Measurements from ENCODE around the gene GATD1.

GATD1 gene

GRCh38 chr11:760236-760635 is 17.1 kb downstream of the GATD1 start:
- Histone ChIP-seq H3K27me3 (replicated peaks; ENCODE audit: control insufficient read depth, insufficient read depth, low read length) (no peaks in the 10 kb centered on the region), H3K4me3 (replicated peaks; ENCODE audit: low read depth, low read length) (no peak overlapping the region), H3K36me3 (ENCODE audit: control insufficient read depth, insufficient read depth, low read length) (peaks cover 39% of the 10 kb centered on the region)
- no peak for TF ChIP-seq CTCF (IDR thresholded peaks at IDR 0.05; ENCODE audit: insufficient read depth, low read length, poor library complexity, severe bottlenecking)
- DNase-seq (ENCODE audit: extremely low read depth, insufficient read length): no peak

GRCh38 chr11:749731-750130 is 27.6 kb downstream of the GATD1 start:
- H3K36me3 ChIP-seq (ENCODE audit: control insufficient read depth, insufficient read depth, low read length): no peaks in the 10 kb centered on the region; the same call in none of the 2 replicates
- DNase-seq (ENCODE audit: extremely low read depth, insufficient read length): no peak
- H3K4me3 ChIP-seq (replicated peaks; ENCODE audit: low read depth, low read length): no peak overlapping the region
- TF ChIP-seq CTCF (IDR thresholded peaks at IDR 0.05; ENCODE audit: insufficient read depth, low read length, poor library complexity, severe bottlenecking): no peak
- H3K27me3 ChIP-seq (replicated peaks; ENCODE audit: control insufficient read depth, insufficient read depth, low read length): no peaks in the 10 kb centered on the region

- H3K36me3 ChIP-seq (ENCODE audit: control insufficient read depth, insufficient read depth, low read length): no peaks in the 10 kb centered on the region; the same call in none of the 2 replicates
- peak overlapping the region; percentile 73 for H3K4me3 ChIP-seq (replicated peaks; ENCODE audit: low read depth, low read length)
- H3K27me3 ChIP-seq (replicated peaks; ENCODE audit: control insufficient read depth, insufficient read depth, low read length): no peaks in the 10 kb centered on the region
- TF ChIP-seq CTCF (IDR thresholded peaks at IDR 0.05; ENCODE audit: insufficient read depth, low read length, poor library complexity, severe bottlenecking): no peak
- DNase-seq (ENCODE audit: extremely low read depth, insufficient read length): no peak
These were observed 29.3 kb downstream of the GATD1 start for GRCh38 chr11:748007-748359.

- Histone ChIP-seq H3K36me3 (ENCODE audit: control insufficient read depth, insufficient read depth, low read length) (no peaks in the 10 kb centered on the region; the same call in 1 of the 2 replicates), H3K4me3 (replicated peaks; ENCODE audit: low read depth, low read length) (peak within 1 kb of the TSS; percentile 73), H3K27me3 (replicated peaks; ENCODE audit: control insufficient read depth, insufficient read depth, low read length) (no peaks in the 10 kb centered on the region)
- TF ChIP-seq CTCF (IDR thresholded peaks at IDR 0.05; ENCODE audit: insufficient read depth, low read length, poor library complexity, severe bottlenecking): peak; percentile 18
- DNase-seq (ENCODE audit: extremely low read depth, insufficient read length): peak; percentile 94
These were observed 29.9 kb downstream of the GATD1 start, which contains the start of gene TALDO1 for GRCh38 chr11:747158-748006. TSS of gene TALDO1 (plus strand) at chr11:747464. CDS start at chr11:747482, 18 bp downstream.

GRCh38 chr11:746289-747157 is 30.8 kb downstream of the GATD1 start:
- no peak for DNase-seq (ENCODE audit: extremely low read depth, insufficient read length)
- H3K27me3 ChIP-seq (replicated peaks; ENCODE audit: control insufficient read depth, insufficient read depth, low read length): no peaks in the 10 kb centered on the region
- no peak for TF ChIP-seq CTCF (IDR thresholded peaks at IDR 0.05; ENCODE audit: insufficient read depth, low read length, poor library complexity, severe bottlenecking)
- no peaks in the 10 kb centered on the region; the same call in 1 of the 2 replicates for H3K36me3 ChIP-seq (ENCODE audit: control insufficient read depth, insufficient read depth, low read length)
- peak overlapping the region; percentile 73 for H3K4me3 ChIP-seq (replicated peaks; ENCODE audit: low read depth, low read length)
